Psoas muscle (tissue), 8 donors: ENCODE data around the gene ABLIM1. TPM values are rescaled to one million over a fixed set of nuclear protein-coding genes. Genes with fewer than 3 reads are reported as not detected.

Experiments
- ATAC-seq, 4 donors: fragments of 200-7000 bp; cut with Tn5 transposase; one replicate each; pipeline ENCODE4 v1.9.1; 2020; ENCODE audit warnings: moderate library complexity in 3 of 4, mild to moderate bottlenecking in 2 of 4
- DNase-seq, 2 donors: peaks; one replicate each; pipeline ENCODE4 v3.0.0-alpha.2; 2020
- H3K27ac ChIP-seq: fragments of 200-600 bp; one replicate; pipeline ENCODE4 v1.8.0; 2022
- H3K27me3 ChIP-seq, 3 donors: fragments of 200-600 bp in 1 of 3; one replicate each; pipeline versions ENCODE4 v1.6.1 to v1.8.0; 2013 to 2022; ENCODE audit warnings: low read length in 2 of 3, mild to moderate bottlenecking in 2 of 3, moderate library complexity in 1 of 3; ENCODE audit not compliant: insufficient read depth in 3 of 3
- H3K36me3 ChIP-seq, 2 donors: fragments of 200-600 bp in 1 of 2; one replicate each; pipeline versions ENCODE4 v1.6.1 to v1.8.0; 2013 to 2022; ENCODE audit warnings: low read depth in 1 of 2, mild to moderate bottlenecking in 1 of 2, moderate library complexity in 1 of 2; ENCODE audit not compliant: insufficient read depth in 1 of 2
- H3K4me1 ChIP-seq: fragments of 200-600 bp; one replicate; pipeline ENCODE4 v1.8.0; 2022
- H3K4me3 ChIP-seq: fragments of 200-600 bp; one replicate; pipeline ENCODE4 v1.8.0; 2022; ENCODE audit warnings: mild to moderate bottlenecking
- H3K9me3 ChIP-seq: fragments of 200-600 bp; one replicate; pipeline ENCODE4 v1.8.0; 2022
- CTCF ChIP-seq: fragments of 200-600 bp; IDR thresholded peaks from one replicate; pipeline ENCODE4 v1.8.0; 2022; ENCODE audit warnings: antibody characterized with exemption
- WGBS, 3 donors: extraction: QIAGEN DNeasy Blood & Tissue Kit; methylation state at CpG; one replicate each; pipeline versions ENCODE4 v1.1.6 to v1.1.7; 2013; 5-methylcytosine and 5-hydroxymethylcytosine counted together
- intact Hi-C, 2 donors: fragments of 100-400 bp; cut with DNase I; formaldehyde crosslinking; loops; one replicate each; pipeline versions ENCODE4 v1.11.0 to v1.14.2; 2022
- polyA plus RNA-seq, 3 donors: library from polyadenylated mRNA; stranded (reverse); fragments of 200-250 nt; gene quantifications; one replicate each; pipeline ENCODE4 v1.2.3, GENCODE V29; 2013
- total RNA-seq, 4 donors: library from RNA; stranded (reverse); fragmentation: NEBNext Ultra II Directional in 2 of 4; extraction: Animal tissue kit (Norgen Biotek cat#: 25700) in 2 of 4; gene quantifications; one replicate each; pipeline versions ENCODE4 v1.2.1 to v1.2.4, GENCODE V29; 2021 to 2023
- donor health status: healthy with polysubstance abuse.
- donor health status: DM: no; HTN: no; CAD: no; lungs with moderate emphysema.
- donor health status: Bipolar disorder and iron deficiency.
- donor health status: healthy.
- donor health status: DM: yes; HTN: yes; CAD: no.
- donor health status: DM: no; HTN: no; CAD: no.
- donor health status: DM: no; HTN: no; CAD: no.
- donor health status: DM: yes; HTN: yes; CAD: no.

The ABLIM1 gene
- total and polyA plus RNA-seq, 7 donors, result 15.4 to 183 (median 21.8) TPM

- intact Hi-C loops, result no loop called here
- TF ChIP-seq CTCF, result no peak
- Histone ChIP-seq H3K4me3 (no peak overlapping the region), H3K27me3 (peaks cover 0 to 59% (median 8%) of the 10 kb centered on the region in 3 donors), H3K9me3 (no peaks in the 10 kb centered on the region), H3K36me3 (no peaks in the 10 kb centered on the region), H3K4me1 (no peaks in the 10 kb centered on the region), H3K27ac (no peak overlapping the region)
- 55 to 74% (median 57%) methylated on average over 6 of the region's 6 CpGs for WGBS, 3 donors
- DNase-seq (no peak), ATAC-seq (no peak)
Measured at GRCh38 chr10:114395366-114396022, 262.6 kb downstream of the ABLIM1 start.

GRCh38 chr10:114394531-114394930 lies 263.5 kb downstream of the ABLIM1 start:
- DNase-seq (no peak), ATAC-seq (no peak)
- intact Hi-C loops, result no loop called here
- 63 to 77% (median 63%) methylated on average over 6 of the region's 6 CpGs for WGBS, 3 donors
- H3K36me3 ChIP-seq, result no peaks in the 10 kb centered on the region
- H3K27me3 ChIP-seq, result peaks cover 0 to 50% (median 5%) of the 10 kb centered on the region in 3 donors
- no peaks in the 10 kb centered on the region for H3K4me1 ChIP-seq
- H3K9me3 ChIP-seq, result no peaks in the 10 kb centered on the region
- H3K27ac ChIP-seq, result no peak overlapping the region
- H3K4me3 ChIP-seq, result no peak overlapping the region
- no peak for TF ChIP-seq CTCF

- H3K4me1 ChIP-seq, result no peaks in the 10 kb centered on the region
- no peak for DNase-seq
- no peaks in the 10 kb centered on the region for H3K36me3 ChIP-seq
- H3K27ac ChIP-seq, result no peak overlapping the region
- no peaks in the 10 kb centered on the region for H3K9me3 ChIP-seq
- WGBS, 3 donors, result 57 to 85% (median 60%) methylated on average over 7 of the region's 7 CpGs
- intact Hi-C loops, result no loop called here
- no peak for ATAC-seq
- H3K4me3 ChIP-seq, result no peak overlapping the region
- H3K27me3 ChIP-seq, result peaks cover 0 to 44% (median 5%) of the 10 kb centered on the region in 3 donors
- no peak for TF ChIP-seq CTCF
Measured at GRCh38 chr10:114393886-114394285, 264.2 kb downstream of the ABLIM1 start.

GRCh38 chr10:114393482-114393881 lies 264.6 kb downstream of the ABLIM1 start:
- intact Hi-C loops, result no loop called here
- WGBS, 3 donors, result 29 to 50% (median 37%) methylated on average over 11 of the region's 11 CpGs
- DNase-seq (no peak), ATAC-seq (no peak)
- no peaks in the 10 kb centered on the region for H3K36me3 ChIP-seq
- H3K9me3 ChIP-seq, result no peaks in the 10 kb centered on the region
- no peak overlapping the region for H3K27ac ChIP-seq
- H3K4me1 ChIP-seq, result no peaks in the 10 kb centered on the region
- no peak for TF ChIP-seq CTCF
- no peak overlapping the region for H3K4me3 ChIP-seq
- H3K27me3 ChIP-seq, result peaks cover 0 to 40% (median 2%) of the 10 kb centered on the region in 3 donors
